Measurements from ENCODE around the gene UHMK1.
"Not testable (repeated sequence)": the region's sequence is repeated elsewhere in the genome, so short reads cannot be mapped to it uniquely, and the experiment has no call there.

The UHMK1 gene

GRCh38 chr1:162566870-162567269 is 69.3 kb downstream of the UHMK1 start:
- no peak for DNase-seq

GRCh38 chr1:162568802-162569201 is 71.2 kb downstream of the UHMK1 start:
- DNase-seq = no peak

- no peak for DNase-seq
These were observed 73.1 kb downstream of the UHMK1 start for GRCh38 chr1:162570718-162571117.

- not testable (repeated sequence) for DNase-seq
These were observed 73.5 kb downstream of the UHMK1 start for GRCh38 chr1:162571121-162571520.

- no peak for DNase-seq
These were observed 74.1 kb downstream of the UHMK1 start for GRCh38 chr1:162571696-162572095.

GRCh38 chr1:162573136-162573535 is 75.5 kb downstream of the UHMK1 start:
- no peak for DNase-seq

- no peak for DNase-seq
These were observed 80.6 kb downstream of the UHMK1 start for GRCh38 chr1:162578071-162578700.

GRCh38 chr1:162578936-162579335 is 81.3 kb downstream of the UHMK1 start:
- DNase-seq = no peak
